CD14-positive monocyte (primary cell): ENCODE measurements around the gene ERMN. TPM values are rescaled to one million over a fixed set of nuclear protein-coding genes. Genes with fewer than 3 reads are reported as not detected.

Source experiments
- DNase-seq, 3 donors: peaks; one replicate each; pipeline ENCODE4 v3.0.0-alpha.2; 2011 to 2022
- H2AFZ ChIP-seq: 2 replicates; pipeline ENCODE4 v1.6.0; 2012; ENCODE audit warnings: mild to moderate bottlenecking, low read depth, low read length, inconsistent platforms; ENCODE audit not compliant: insufficient read depth, poor library complexity, severe bottlenecking
- H3K27ac ChIP-seq, 2 donors: 1 replicate in 1 of 2; 2 replicates in 1 of 2; pipeline ENCODE4 v1.5.1; 2012 to 2013; ENCODE audit warnings: low read length in 2 of 2, control low read depth in 1 of 2, inconsistent platforms in 1 of 2, low read depth in 1 of 2, mild to moderate bottlenecking in 1 of 2
- H3K27me3 ChIP-seq, 2 donors: one replicate each; pipeline versions ENCODE4 v1.6.0 to v1.6.1; 2011 to 2013; ENCODE audit warnings: low read length in 2 of 2; ENCODE audit not compliant: control insufficient read depth in 2 of 2, insufficient read depth in 2 of 2
- H3K36me3 ChIP-seq, 2 donors: replicated peaks in 1 of 2; 1 replicate in 1 of 2; 2 replicates in 1 of 2; pipeline versions ENCODE4 v1.5.1 to v1.6.1; 2012 to 2013; ENCODE audit warnings: low read length in 2 of 2, control low read depth in 1 of 2, inconsistent platforms in 1 of 2, mild to moderate bottlenecking in 1 of 2; ENCODE audit not compliant: insufficient read depth in 2 of 2, control insufficient read depth in 1 of 2
- H3K4me1 ChIP-seq, 2 donors: 1 replicate in 1 of 2; 2 replicates in 1 of 2; pipeline versions ENCODE4 v1.5.1 to v1.6.1; 2012 to 2013; ENCODE audit warnings: low read length in 2 of 2, control low read depth in 1 of 2, inconsistent platforms in 1 of 2, mild to moderate bottlenecking in 1 of 2, moderate library complexity in 1 of 2; ENCODE audit not compliant: insufficient read depth in 2 of 2, control insufficient read depth in 1 of 2
- H3K4me2 ChIP-seq: replicated peaks from 2 replicates; pipeline ENCODE3; 2012; ENCODE audit warnings: low read length, moderate library complexity, mild to moderate bottlenecking; ENCODE audit not compliant: poor library complexity, severe bottlenecking; ENCODE audit errors: extremely low read depth
- H3K4me3 ChIP-seq, 3 experiments: fragments of 200-600 bp in 1 of 3; sonication (generic) in 1 of 3; replicated peaks in 1 of 3; 1 replicate in 2 of 3; 2 replicates in 1 of 3; pipeline ENCODE4 v1.5.1; 2011 to 2013; ENCODE audit warnings: low read length in 3 of 3, mild to moderate bottlenecking in 3 of 3, control low read depth in 2 of 3, low read depth in 2 of 3, inconsistent platforms in 1 of 3, moderate library complexity in 1 of 3
- H3K79me2 ChIP-seq: 2 replicates; pipeline ENCODE4 v1.6.0; 2012; ENCODE audit warnings: mild to moderate bottlenecking, control low read depth, inconsistent platforms, low read length, moderate library complexity; ENCODE audit not compliant: insufficient read depth
- H3K9ac ChIP-seq: 2 replicates; pipeline ENCODE4 v1.6.0; 2017; ENCODE audit warnings: low read length, mild to moderate bottlenecking; ENCODE audit not compliant: insufficient read depth, poor library complexity, severe bottlenecking
- H3K9me3 ChIP-seq, 2 donors: replicated peaks in 1 of 2; 1 replicate in 1 of 2; 2 replicates in 1 of 2; pipeline versions ENCODE4 v1.5.1 to v1.6.1; 2012 to 2013; ENCODE audit warnings: low read length in 2 of 2, control low read depth in 1 of 2; ENCODE audit not compliant: control insufficient read depth in 1 of 2, insufficient read depth in 1 of 2
- H4K20me1 ChIP-seq: 2 replicates; pipeline ENCODE4 v1.6.0; 2012; ENCODE audit warnings: mild to moderate bottlenecking, low read length, control low read depth, moderate library complexity; ENCODE audit not compliant: insufficient read depth
- H3K27ac Mint-ChIP-seq, 7 donors: one replicate each; pipeline ENCODE4 v1.8.0; 2020; ENCODE audit warnings: mild to moderate bottlenecking in 7 of 7, mixed read lengths in 7 of 7, moderate library complexity in 6 of 7, inconsistent platforms in 2 of 7
- H3K27me3 Mint-ChIP-seq, 3 donors: one replicate each; pipeline ENCODE4 v1.8.0; 2021 to 2022; ENCODE audit warnings: low read depth in 3 of 3, mild to moderate bottlenecking in 3 of 3, mixed read lengths in 3 of 3, moderate library complexity in 3 of 3, inconsistent platforms in 1 of 3
- H3K36me3 Mint-ChIP-seq, 2 donors: one replicate each; pipeline ENCODE4 v1.8.0; 2020; ENCODE audit warnings: mixed read lengths in 2 of 2, inconsistent platforms in 1 of 2, mild to moderate bottlenecking in 1 of 2
- H3K4me1 Mint-ChIP-seq: one replicate; pipeline ENCODE4 v1.8.0; 2020; ENCODE audit warnings: mild to moderate bottlenecking, mixed read lengths
- H3K4me3 Mint-ChIP-seq, 2 donors: one replicate each; pipeline ENCODE4 v1.8.0; 2020; ENCODE audit warnings: mild to moderate bottlenecking in 2 of 2, mixed read lengths in 2 of 2, moderate library complexity in 1 of 2
- H3K9me3 Mint-ChIP-seq, 7 donors: one replicate each; pipeline ENCODE4 v1.8.0; 2020 to 2022; ENCODE audit warnings: mixed read lengths in 7 of 7, mild to moderate bottlenecking in 6 of 7, moderate library complexity in 6 of 7, inconsistent platforms in 2 of 7
- WGBS: methylation state at CpG from one replicate; pipeline ENCODE4 v1.1.5; 2013; ENCODE audit warnings: missing lambda C conversion rate; ENCODE audit not compliant: insufficient coverage; 5-methylcytosine and 5-hydroxymethylcytosine counted together
- intact Hi-C, 2 donors: fragments of 100-400 bp; cut with micrococcal nuclease; formaldehyde crosslinking; loops; one replicate each; pipeline versions ENCODE4 v1.15.0 to v1.15.1; 2023
- polyA plus RNA-seq, 3 donors: library from polyadenylated mRNA; depleted of rRNA in 1 of 3; unstranded in 2 of 3; stranded (reverse) in 1 of 3; fragments of 300-500 nt in 2 of 3; fragments of >200 nt in 1 of 3; fragmentation: Illumina TruSeq in 2 of 3; gene quantifications; 1 replicate in 2 of 3; 2 replicates in 1 of 3; pipeline ENCODE4 v1.2.3, GENCODE V29; 2012 to 2021
- TF ChIP-seq, protein P1 (sequence below): fragments of 200-600 bp; IDR thresholded peaks from one replicate; pipeline ENCODE4 v1.8.0; 2022; ENCODE audit warnings: antibody characterized with exemption, mild to moderate bottlenecking

The ERMN gene
- polyA plus RNA-seq, 3 donors: 0.19 to 3.9 TPM; not detected in 1

DNA sequence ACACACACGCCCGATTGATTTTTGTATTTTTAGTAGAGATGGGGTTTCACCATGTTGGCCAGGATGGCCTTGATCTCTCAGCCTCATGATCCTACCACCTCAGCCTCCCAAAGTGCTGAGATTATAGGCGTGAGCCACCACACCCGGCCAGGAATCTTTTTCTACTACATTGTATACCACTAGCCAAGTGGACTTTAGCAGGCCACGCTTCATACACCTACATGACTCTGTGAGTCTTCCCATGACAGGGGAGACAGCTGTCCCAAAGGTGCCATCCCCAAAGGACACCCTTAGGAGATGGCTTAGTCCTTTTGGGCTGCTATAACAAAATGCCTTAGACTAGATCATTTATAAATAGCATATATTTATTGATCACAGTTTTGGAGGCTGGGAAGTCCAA lies 32.8 kb downstream of the ERMN start:
- DNase-seq: no peak
- intact Hi-C loops: no loop called here
- Histone ChIP-seq H4K20me1 (no peaks in the 10 kb centered on the region), H3K9ac (no peak overlapping the region), H3K27me3 (no peaks in the 10 kb centered on the region), H3K36me3 (no peaks in the 10 kb centered on the region), H3K79me2 (no peaks in the 10 kb centered on the region), H2AFZ (no peak overlapping the region), H3K27ac (no peak overlapping the region), H3K4me1 (no peaks in the 10 kb centered on the region), H3K4me2 (no peak overlapping the region), H3K9me3 (no peaks in the 10 kb centered on the region), H3K4me3 (no peak overlapping the region)
- Mint-ChIP-seq H3K27ac (peak overlapping the region in 1 of 7 donors; percentile 54), H3K9me3 (no peaks in the 10 kb centered on the region), H3K27me3 (peaks cover 0 to 2% (median 0%) of the 10 kb centered on the region in 3 donors), H3K36me3 (no peaks in the 10 kb centered on the region), H3K4me3 (no peak overlapping the region), H3K4me1 (no peaks in the 10 kb centered on the region)
- 100% methylated on average over 2 of the region's 5 CpGs for WGBS
- TF ChIP-seq, protein P1, sequence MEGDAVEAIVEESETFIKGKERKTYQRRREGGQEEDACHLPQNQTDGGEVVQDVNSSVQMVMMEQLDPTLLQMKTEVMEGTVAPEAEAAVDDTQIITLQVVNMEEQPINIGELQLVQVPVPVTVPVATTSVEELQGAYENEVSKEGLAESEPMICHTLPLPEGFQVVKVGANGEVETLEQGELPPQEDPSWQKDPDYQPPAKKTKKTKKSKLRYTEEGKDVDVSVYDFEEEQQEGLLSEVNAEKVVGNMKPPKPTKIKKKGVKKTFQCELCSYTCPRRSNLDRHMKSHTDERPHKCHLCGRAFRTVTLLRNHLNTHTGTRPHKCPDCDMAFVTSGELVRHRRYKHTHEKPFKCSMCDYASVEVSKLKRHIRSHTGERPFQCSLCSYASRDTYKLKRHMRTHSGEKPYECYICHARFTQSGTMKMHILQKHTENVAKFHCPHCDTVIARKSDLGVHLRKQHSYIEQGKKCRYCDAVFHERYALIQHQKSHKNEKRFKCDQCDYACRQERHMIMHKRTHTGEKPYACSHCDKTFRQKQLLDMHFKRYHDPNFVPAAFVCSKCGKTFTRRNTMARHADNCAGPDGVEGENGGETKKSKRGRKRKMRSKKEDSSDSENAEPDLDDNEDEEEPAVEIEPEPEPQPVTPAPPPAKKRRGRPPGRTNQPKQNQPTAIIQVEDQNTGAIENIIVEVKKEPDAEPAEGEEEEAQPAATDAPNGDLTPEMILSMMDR: no peak

DNA sequence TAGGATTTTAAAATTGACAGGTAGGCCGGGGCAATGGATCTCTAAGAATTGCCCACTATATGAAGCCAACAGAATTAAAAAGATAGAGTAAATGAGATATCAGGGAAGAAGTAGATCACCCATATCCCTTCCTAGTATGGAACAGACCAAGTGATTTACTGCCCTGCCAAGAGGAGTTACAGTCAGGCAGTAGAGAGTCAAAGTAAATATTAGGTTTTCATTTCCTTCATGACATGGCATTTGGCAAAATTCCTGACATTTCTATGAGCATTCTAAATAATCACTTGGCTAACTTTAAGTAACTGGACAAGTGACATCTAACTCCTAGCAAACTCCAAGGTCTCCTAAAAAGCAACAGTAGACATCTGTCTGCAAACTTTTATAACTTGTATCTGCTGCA lies 34.6 kb downstream of the ERMN start:
- Histone ChIP-seq H3K79me2 (no peaks in the 10 kb centered on the region), H3K9me3 (no peaks in the 10 kb centered on the region), H3K9ac (no peak overlapping the region), H2AFZ (no peak overlapping the region), H4K20me1 (no peaks in the 10 kb centered on the region), H3K4me2 (no peak overlapping the region), H3K36me3 (no peaks in the 10 kb centered on the region), H3K27ac (no peak overlapping the region), H3K27me3 (no peaks in the 10 kb centered on the region), H3K4me3 (no peak overlapping the region), H3K4me1 (no peaks in the 10 kb centered on the region)
- WGBS: no CpG with 5 or more reads among the region's 1 CpG
- H3K4me1 Mint-ChIP-seq: no peaks in the 10 kb centered on the region
- H3K9me3 Mint-ChIP-seq: no peaks in the 10 kb centered on the region
- intact Hi-C loops: no loop called here
- no peak for DNase-seq
- H3K27ac Mint-ChIP-seq: no peak overlapping the region
- H3K4me3 Mint-ChIP-seq: no peak overlapping the region
- TF ChIP-seq, protein P1: no peak
- H3K36me3 Mint-ChIP-seq: no peaks in the 10 kb centered on the region
- H3K27me3 Mint-ChIP-seq: peaks cover 0 to 2% (median 0%) of the 10 kb centered on the region in 3 donors
